GM21619 (cell line): ENCODE measurements around the gene PTPRG.

ENCODE experiments used
- ATAC-seq: cut with Tn5 transposase; IDR thresholded peaks from one replicate; pipeline ENCODE4 v1.9.1; 2021; ENCODE audit not compliant: unreplicated experiment

PTPRG gene

GRCh38 chr3:61940236-61940635, 378.9 kb downstream of the PTPRG start:
- no peak for ATAC-seq

- no peak for ATAC-seq
Observed at GRCh38 chr3:61943975-61944374, 382.6 kb downstream of the PTPRG start.

- ATAC-seq, result no peak
Observed at GRCh38 chr3:61944726-61945125, 383.4 kb downstream of the PTPRG start.

GRCh38 chr3:61945657-61946056, 384.3 kb downstream of the PTPRG start:
- no peak for ATAC-seq

- no peak for ATAC-seq
Observed at GRCh38 chr3:61946570-61947324, 385.4 kb downstream of the PTPRG start.

GRCh38 chr3:61947456-61947855, 386.1 kb downstream of the PTPRG start:
- ATAC-seq, result no peak

- ATAC-seq, result no peak
Observed at GRCh38 chr3:61948699-61949305, 387.4 kb downstream of the PTPRG start.

GRCh38 chr3:61954097-61954540, 392.7 kb downstream of the PTPRG start:
- no peak for ATAC-seq

- no peak for ATAC-seq
Observed at GRCh38 chr3:61955483-61955882, 394.1 kb downstream of the PTPRG start.

GRCh38 chr3:61956236-61956635, 394.9 kb downstream of the PTPRG start:
- no peak for ATAC-seq

- ATAC-seq, result no peak
Observed at GRCh38 chr3:61957259-61957658, 395.9 kb downstream of the PTPRG start.

GRCh38 chr3:61960976-61961375, 399.6 kb downstream of the PTPRG start:
- no peak for ATAC-seq

- ATAC-seq, result no peak
Observed at GRCh38 chr3:61961900-61962299, 400.5 kb downstream of the PTPRG start.

GRCh38 chr3:61964566-61964965, 403.2 kb downstream of the PTPRG start:
- ATAC-seq, result no peak

- no peak for ATAC-seq
Observed at GRCh38 chr3:61965770-61966131, 404.4 kb downstream of the PTPRG start.

GRCh38 chr3:61966200-61966599, 404.8 kb downstream of the PTPRG start:
- ATAC-seq, result no peak

GRCh38 chr3:61967019-61967418, 405.6 kb downstream of the PTPRG start:
- no peak for ATAC-seq

- ATAC-seq, result no peak
Observed at GRCh38 chr3:61967937-61968336, 406.6 kb downstream of the PTPRG start.

- no peak for ATAC-seq
Observed at GRCh38 chr3:61974662-61975061, 413.3 kb downstream of the PTPRG start.

GRCh38 chr3:61975199-61975598, 413.8 kb downstream of the PTPRG start:
- ATAC-seq, result no peak

GRCh38 chr3:61975936-61976335, 414.6 kb downstream of the PTPRG start:
- no peak for ATAC-seq

GRCh38 chr3:61978460-61979419, 417.4 kb downstream of the PTPRG start:
- ATAC-seq, result no peak
